Neuronal stem cell (in vitro differentiated cells): ENCODE measurements around the gene USP13.

Experiments
- DNase-seq: peaks from one replicate; pipeline ENCODE4 v3.0.0-alpha.2; 2013; ENCODE audit warnings: low spot score
- H2AFZ ChIP-seq: one replicate; pipeline ENCODE4 v1.6.1; 2013; ENCODE audit warnings: mild to moderate bottlenecking, low read length, inconsistent platforms
- H2AK5ac ChIP-seq: 2 replicates; pipeline ENCODE4 v1.6.1; 2013; ENCODE audit warnings: low read depth, mild to moderate bottlenecking, inconsistent platforms, low read length, moderate library complexity, mixed read lengths
- H2BK120ac ChIP-seq: 2 replicates; pipeline ENCODE4 v1.6.1; 2013; ENCODE audit warnings: low read depth, mild to moderate bottlenecking, inconsistent platforms, low read length, moderate library complexity, mixed read lengths
- H2BK12ac ChIP-seq: one replicate; pipeline ENCODE4 v1.6.1; 2013; ENCODE audit warnings: low read length, inconsistent platforms
- H2BK15ac ChIP-seq: 2 replicates; pipeline ENCODE4 v1.6.1; 2013; ENCODE audit warnings: mild to moderate bottlenecking, low read length, inconsistent platforms, mixed read lengths
- H2BK5ac ChIP-seq: one replicate; pipeline ENCODE4 v1.6.1; 2013; ENCODE audit warnings: inconsistent platforms, mild to moderate bottlenecking, low read length, moderate library complexity
- H3K14ac ChIP-seq: one replicate; pipeline ENCODE4 v1.6.1; 2013; ENCODE audit warnings: low read length, inconsistent platforms
- H3K18ac ChIP-seq: 2 replicates; pipeline ENCODE4 v1.6.1; 2013; ENCODE audit warnings: low read length, inconsistent platforms
- H3K23ac ChIP-seq: 2 replicates; pipeline ENCODE4 v1.6.1; 2013; ENCODE audit warnings: low read depth, mild to moderate bottlenecking, mixed read lengths, low read length, inconsistent platforms; ENCODE audit not compliant: poor library complexity
- H3K27ac ChIP-seq: replicated peaks from 3 replicates; pipeline ENCODE4 v1.5.1; 2013; ENCODE audit warnings: low read length, inconsistent platforms
- H3K27me3 ChIP-seq, 3 experiments: 2 replicates each; pipeline ENCODE4 v1.6.1; 2013; ENCODE audit warnings: low read length in 3 of 3, mild to moderate bottlenecking in 2 of 3, inconsistent platforms in 1 of 3, low read depth in 1 of 3, mixed read lengths in 1 of 3, moderate library complexity in 1 of 3; ENCODE audit not compliant: control insufficient read depth in 3 of 3, insufficient read depth in 3 of 3
- H3K36me3 ChIP-seq, 2 donors: replicated peaks in 1 of 2; 2 replicates each; pipeline ENCODE4 v1.6.1; 2013; ENCODE audit warnings: low read length in 2 of 2; ENCODE audit not compliant: control insufficient read depth in 2 of 2, insufficient read depth in 2 of 2
- H3K4ac ChIP-seq: 2 replicates; pipeline ENCODE4 v1.6.1; 2013; ENCODE audit warnings: inconsistent platforms, mild to moderate bottlenecking, low read length, moderate library complexity
- H3K4me1 ChIP-seq, 2 donors: 1 replicate in 1 of 2; 2 replicates in 1 of 2; pipeline ENCODE4 v1.6.1; 2013; ENCODE audit warnings: low read length in 2 of 2, low read depth in 1 of 2; ENCODE audit not compliant: control insufficient read depth in 2 of 2, insufficient read depth in 1 of 2
- H3K4me2 ChIP-seq: one replicate; pipeline ENCODE4 v1.6.1; 2013; ENCODE audit warnings: mild to moderate bottlenecking, low read length, inconsistent platforms; ENCODE audit not compliant: insufficient read depth, poor library complexity, severe bottlenecking
- H3K4me3 ChIP-seq, 2 donors: 2 replicates each; pipeline ENCODE4 v1.5.1; 2013; ENCODE audit warnings: low read length in 2 of 2, mild to moderate bottlenecking in 2 of 2, inconsistent platforms in 1 of 2, moderate library complexity in 1 of 2
- H3K79me1 ChIP-seq: one replicate; pipeline ENCODE4 v1.6.1; 2013; ENCODE audit warnings: low read depth, mild to moderate bottlenecking, inconsistent platforms, low read length, moderate library complexity
- H3K9ac ChIP-seq: one replicate; pipeline ENCODE4 v1.6.1; 2013; ENCODE audit warnings: mild to moderate bottlenecking, low read depth, low read length, inconsistent platforms; ENCODE audit not compliant: poor library complexity
- H3K9me3 ChIP-seq, 2 donors: replicated peaks in 1 of 2; 2 replicates each; pipeline versions ENCODE3 to v1.6.1; 2013; ENCODE audit warnings: low read length in 2 of 2, mild to moderate bottlenecking in 2 of 2, inconsistent platforms in 1 of 2, low read depth in 1 of 2, mixed read lengths in 1 of 2, moderate library complexity in 1 of 2; ENCODE audit not compliant: control insufficient read depth in 2 of 2, insufficient read depth in 1 of 2
- H4K8ac ChIP-seq: one replicate; pipeline ENCODE4 v1.6.1; 2013; ENCODE audit warnings: low read depth, mild to moderate bottlenecking, inconsistent platforms, low read length, moderate library complexity
- H4K91ac ChIP-seq: one replicate; pipeline ENCODE4 v1.6.1; 2013; ENCODE audit warnings: low read length, low read depth, mild to moderate bottlenecking, inconsistent platforms; ENCODE audit not compliant: poor library complexity
- WGBS, 2 donors: extraction: QIAGEN DNeasy Blood & Tissue Kit; methylation state at CpG; one replicate each; pipeline ENCODE4 v1.1.7; 2013; ENCODE audit warnings: missing lambda C conversion rate in 2 of 2, mixed read lengths in 1 of 2; ENCODE audit not compliant: insufficient read length in 2 of 2, insufficient replicate concordance in 1 of 2; ENCODE audit errors: extremely low coverage in 2 of 2; 5-methylcytosine and 5-hydroxymethylcytosine counted together

USP13 gene

DNA sequence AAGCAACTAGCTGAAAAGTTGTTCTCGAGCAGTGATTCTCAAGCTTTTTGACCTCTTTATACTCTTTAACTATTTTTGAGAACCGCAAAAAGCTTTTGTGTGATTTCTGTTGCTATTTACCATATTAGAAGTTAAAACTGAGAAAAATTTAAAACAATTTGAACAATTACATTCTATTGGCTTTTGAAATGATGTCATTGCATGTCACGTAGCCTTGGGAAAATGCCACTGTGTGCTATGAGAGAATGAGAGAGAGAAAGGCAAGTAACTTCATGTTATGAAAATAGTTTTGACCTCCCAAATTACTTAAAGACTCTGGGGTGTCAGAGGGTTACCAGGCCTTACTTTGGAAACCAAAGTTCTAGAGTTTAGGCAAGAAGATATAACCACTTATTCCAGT, 8.0 kb downstream of the USP13 start:
- H3K23ac ChIP-seq = no peak overlapping the region
- no peak overlapping the region for H2AK5ac ChIP-seq
- H2BK5ac ChIP-seq = no peak overlapping the region
- H2BK120ac ChIP-seq = no peak overlapping the region
- H3K36me3 ChIP-seq = peaks cover 0 to 15% of the 10 kb centered on the region in 2 donors
- DNase-seq = no peak
- no peaks in the 10 kb centered on the region for H3K9me3 ChIP-seq
- no peak overlapping the region for H3K18ac ChIP-seq
- H3K79me1 ChIP-seq = peaks cover 7% of the 10 kb centered on the region
- H2AFZ ChIP-seq = no peak overlapping the region
- no peak overlapping the region for H3K4me2 ChIP-seq
- no peak overlapping the region for H3K14ac ChIP-seq
- no peak overlapping the region for H3K9ac ChIP-seq
- peaks cover 1 to 11% of the 10 kb centered on the region in 2 donors for H3K4me1 ChIP-seq
- WGBS, 2 donors = no CpG with 5 or more reads among the region's 3 CpGs
- no peak overlapping the region for H2BK15ac ChIP-seq
- H4K91ac ChIP-seq = no peak overlapping the region
- no peak overlapping the region for H4K8ac ChIP-seq
- H2BK12ac ChIP-seq = no peak overlapping the region
- H3K27me3 ChIP-seq = no peaks in the 10 kb centered on the region
- no peak overlapping the region for H3K27ac ChIP-seq
- no peak overlapping the region for H3K4me3 ChIP-seq
- no peak overlapping the region for H3K4ac ChIP-seq

GRCh38 chr3:179661777-179662176, 8.9 kb downstream of the USP13 start:
- peaks cover 0 to 6% of the 10 kb centered on the region in 2 donors for H3K36me3 ChIP-seq
- H3K79me1 ChIP-seq = peaks cover 3% of the 10 kb centered on the region
- H3K9me3 ChIP-seq = no peaks in the 10 kb centered on the region
- peaks cover 3 to 17% of the 10 kb centered on the region in 2 donors for H3K4me1 ChIP-seq
- no peak overlapping the region for H2BK5ac ChIP-seq
- H4K91ac ChIP-seq = no peak overlapping the region
- no peak overlapping the region for H2AFZ ChIP-seq
- H3K4me2 ChIP-seq = no peak overlapping the region
- no peak overlapping the region for H2AK5ac ChIP-seq
- no peaks in the 10 kb centered on the region for H3K27me3 ChIP-seq
- H2BK120ac ChIP-seq = no peak overlapping the region
- H3K4me3 ChIP-seq = no peak overlapping the region
- H2BK15ac ChIP-seq = no peak overlapping the region
- H3K9ac ChIP-seq = no peak overlapping the region
- no peak overlapping the region for H2BK12ac ChIP-seq
- H4K8ac ChIP-seq = no peak overlapping the region
- no peak overlapping the region for H3K18ac ChIP-seq
- no peak overlapping the region for H3K14ac ChIP-seq
- H3K23ac ChIP-seq = no peak overlapping the region
- DNase-seq = no peak
- H3K27ac ChIP-seq = no peak overlapping the region
- WGBS, 2 donors = no CpG with 5 or more reads among the region's 4 CpGs
- H3K4ac ChIP-seq = no peak overlapping the region

GRCh38 chr3:179663093-179663492, 10.3 kb downstream of the USP13 start:
- no peak overlapping the region for H3K18ac ChIP-seq
- peaks cover 3 to 17% of the 10 kb centered on the region in 2 donors for H3K4me1 ChIP-seq
- H2BK5ac ChIP-seq = no peak overlapping the region
- H3K14ac ChIP-seq = no peak overlapping the region
- DNase-seq = no peak
- peaks cover 3% of the 10 kb centered on the region for H3K79me1 ChIP-seq
- H3K36me3 ChIP-seq = no peaks in the 10 kb centered on the region
- no peaks in the 10 kb centered on the region for H3K9me3 ChIP-seq
- no peaks in the 10 kb centered on the region for H3K27me3 ChIP-seq
- H2AK5ac ChIP-seq = no peak overlapping the region
- H3K4me2 ChIP-seq = no peak overlapping the region
- H2AFZ ChIP-seq = no peak overlapping the region
- WGBS, 2 donors = no CpG with 5 or more reads among the region's 1 CpG
- H3K27ac ChIP-seq = no peak overlapping the region
- H3K23ac ChIP-seq = no peak overlapping the region
- H4K91ac ChIP-seq = no peak overlapping the region
- H3K4me3 ChIP-seq = no peak overlapping the region
- H2BK12ac ChIP-seq = no peak overlapping the region
- no peak overlapping the region for H3K4ac ChIP-seq
- no peak overlapping the region for H4K8ac ChIP-seq
- no peak overlapping the region for H3K9ac ChIP-seq
- H2BK15ac ChIP-seq = no peak overlapping the region
- H2BK120ac ChIP-seq = no peak overlapping the region

- Histone ChIP-seq H3K4me3 (no peak overlapping the region), H3K9me3 (no peaks in the 10 kb centered on the region), H3K79me1 (peaks cover 5% of the 10 kb centered on the region), H3K4ac (no peak overlapping the region), H3K36me3 (no peaks in the 10 kb centered on the region), H3K4me1 (peaks cover 3 to 17% of the 10 kb centered on the region in 2 donors), H4K91ac (no peak overlapping the region), H3K18ac (no peak overlapping the region), H2AK5ac (no peak overlapping the region), H2BK12ac (no peak overlapping the region), H4K8ac (no peak overlapping the region), H3K14ac (no peak overlapping the region), H3K9ac (no peak overlapping the region), H2AFZ (no peak overlapping the region), H3K4me2 (no peak overlapping the region), H3K27ac (no peak overlapping the region), H2BK15ac (no peak overlapping the region), H3K23ac (no peak overlapping the region), H3K27me3 (no peaks in the 10 kb centered on the region), H2BK5ac (no peak overlapping the region), H2BK120ac (no peak overlapping the region)
- no peak for DNase-seq
- WGBS, 2 donors = no CpG with 5 or more reads among the region's 1 CpG
Measured at GRCh38 chr3:179666030-179666429, 13.2 kb downstream of the USP13 start.
